CD8-positive, alpha-beta memory T cell (primary cell): ENCODE data around the gene NAXE. TPM values are rescaled to one million over a fixed set of nuclear protein-coding genes. Genes with fewer than 3 reads are reported as not detected.

ENCODE experiments used
- CTCF ChIA-PET: fragments of 350-600 bp; sonication (Branson Sonifier 250); formaldehyde crosslinking; loops from one replicate; lab custom pipeline; 2021; ENCODE audit warnings: antibody characterized with exemption; lab: Charles Lee
- POLR2A ChIA-PET: fragments of 350-600 bp; sonication (Branson Sonifier 250); formaldehyde crosslinking; loops from one replicate; lab custom pipeline; 2021; ENCODE audit warnings: antibody characterized with exemption; lab: Charles Lee
- DNase-seq, 5 donors: peaks; one replicate each; pipeline versions ENCODE4 v3.0.0 to v3.0.0-alpha.2; 2020 to 2022; ENCODE audit warnings: mixed read lengths in 1 of 5
- H3K27ac ChIP-seq: one replicate; pipeline ENCODE4 v1.7.0; 2013; ENCODE audit warnings: low read depth, mild to moderate bottlenecking, low read length, moderate library complexity
- H3K27me3 ChIP-seq: 2 replicates; pipeline ENCODE4 v1.7.0; 2013; ENCODE audit warnings: low read length, mild to moderate bottlenecking; ENCODE audit not compliant: insufficient read depth, poor library complexity, severe bottlenecking
- H3K36me3 ChIP-seq: 2 replicates; pipeline ENCODE4 v1.7.0; 2013; ENCODE audit warnings: mild to moderate bottlenecking, low read length, moderate library complexity; ENCODE audit not compliant: insufficient read depth
- H3K4me1 ChIP-seq: 2 replicates; pipeline ENCODE4 v1.7.0; 2013; ENCODE audit warnings: mild to moderate bottlenecking, low read length, moderate library complexity; ENCODE audit not compliant: insufficient read depth
- H3K4me3 ChIP-seq: 2 replicates; pipeline ENCODE4 v1.7.0; 2013; ENCODE audit warnings: mild to moderate bottlenecking, low read length
- H3K9me3 ChIP-seq: 2 replicates; pipeline ENCODE4 v1.7.0; 2013; ENCODE audit warnings: mild to moderate bottlenecking, low read length
- H3K27ac Mint-ChIP-seq, 8 donors: one replicate each; pipeline ENCODE4 v1.8.0; 2020 to 2021; ENCODE audit warnings: mixed read lengths in 8 of 8, mild to moderate bottlenecking in 6 of 8, inconsistent platforms in 3 of 8, moderate library complexity in 3 of 8
- H3K27me3 Mint-ChIP-seq, 2 donors: one replicate each; pipeline ENCODE4 v1.8.0; 2020 to 2021; ENCODE audit warnings: mixed read lengths in 2 of 2, mild to moderate bottlenecking in 1 of 2, moderate library complexity in 1 of 2
- H3K36me3 Mint-ChIP-seq, 3 donors: one replicate each; pipeline ENCODE4 v1.8.0; 2020 to 2021; ENCODE audit warnings: mixed read lengths in 3 of 3, inconsistent platforms in 1 of 3, mild to moderate bottlenecking in 1 of 3
- H3K4me1 Mint-ChIP-seq, 3 donors: one replicate each; pipeline ENCODE4 v1.8.0; 2020 to 2021; ENCODE audit warnings: mixed read lengths in 3 of 3, inconsistent platforms in 1 of 3, mild to moderate bottlenecking in 1 of 3
- H3K4me3 Mint-ChIP-seq, 7 donors: one replicate each; pipeline ENCODE4 v1.8.0; 2020 to 2021; ENCODE audit warnings: mixed read lengths in 7 of 7, mild to moderate bottlenecking in 6 of 7, moderate library complexity in 4 of 7, inconsistent platforms in 2 of 7
- H3K9me3 Mint-ChIP-seq, 5 donors: one replicate each; pipeline ENCODE4 v1.8.0; 2020 to 2022; ENCODE audit warnings: mixed read lengths in 5 of 5, mild to moderate bottlenecking in 3 of 5, moderate library complexity in 2 of 5, inconsistent platforms in 1 of 5
- polyA plus RNA-seq: library from polyadenylated mRNA; unstranded; fragments of 300-500 nt; fragmentation: Illumina TruSeq; gene quantifications from one replicate; pipeline ENCODE4 v1.2.3, GENCODE V29; 2021
- total RNA-seq, 2 experiments: library from RNA; stranded (reverse); gene quantifications; one replicate each; pipeline ENCODE4 v1.2.3, GENCODE V29; 2021

NAXE gene
- total and polyA plus RNA-seq, 3 experiments from 2014 or later: 63.0 to 113 (median 69.1) TPM

DNA sequence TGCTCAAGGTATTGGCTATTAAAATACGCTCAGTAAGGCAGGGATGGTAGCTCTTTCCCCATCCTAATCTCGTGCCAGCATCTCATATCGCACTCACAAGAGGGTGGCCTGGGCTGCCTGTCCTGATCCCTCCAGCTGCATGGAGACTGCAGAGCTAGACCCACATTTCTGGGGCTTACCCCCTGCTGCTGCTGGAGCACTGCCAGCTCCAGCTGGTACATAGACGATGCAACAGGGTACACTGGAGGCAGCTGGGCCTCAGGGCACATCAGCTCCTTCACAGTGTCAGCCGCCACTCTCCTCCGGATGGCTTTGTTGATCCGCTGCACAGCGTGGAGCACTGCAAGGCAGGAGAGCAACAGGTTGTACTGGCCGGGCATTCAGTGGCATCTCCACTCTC is 35.2 kb upstream of the NAXE start:
- H3K27ac ChIP-seq: no peak overlapping the region
- H3K27ac Mint-ChIP-seq: peak overlapping the region in 1 of 8 donors; percentile 10
- peaks cover 2 to 5% (median 4%) of the 10 kb centered on the region in 3 donors for H3K4me1 Mint-ChIP-seq
- no peaks in the 10 kb centered on the region for H3K27me3 Mint-ChIP-seq
- H3K36me3 Mint-ChIP-seq: peaks cover 0 to 3% (median 0%) of the 10 kb centered on the region in 3 donors
- H3K36me3 ChIP-seq: no peaks in the 10 kb centered on the region
- no peaks in the 10 kb centered on the region for H3K4me1 ChIP-seq
- no peak overlapping the region for H3K4me3 ChIP-seq
- no peak for DNase-seq
- ChIA-PET CTCF (interaction anchor here (1.3 kb wide), 1 partner anchor 63 kb away, joined by 4 read pairs; no protein-coding TSS in a partner anchor), POLR2A (no interaction called here)
- H3K4me3 Mint-ChIP-seq: no peak overlapping the region
- H3K9me3 ChIP-seq: no peaks in the 10 kb centered on the region
- no peaks in the 10 kb centered on the region for H3K27me3 ChIP-seq
- no peaks in the 10 kb centered on the region for H3K9me3 Mint-ChIP-seq

DNA sequence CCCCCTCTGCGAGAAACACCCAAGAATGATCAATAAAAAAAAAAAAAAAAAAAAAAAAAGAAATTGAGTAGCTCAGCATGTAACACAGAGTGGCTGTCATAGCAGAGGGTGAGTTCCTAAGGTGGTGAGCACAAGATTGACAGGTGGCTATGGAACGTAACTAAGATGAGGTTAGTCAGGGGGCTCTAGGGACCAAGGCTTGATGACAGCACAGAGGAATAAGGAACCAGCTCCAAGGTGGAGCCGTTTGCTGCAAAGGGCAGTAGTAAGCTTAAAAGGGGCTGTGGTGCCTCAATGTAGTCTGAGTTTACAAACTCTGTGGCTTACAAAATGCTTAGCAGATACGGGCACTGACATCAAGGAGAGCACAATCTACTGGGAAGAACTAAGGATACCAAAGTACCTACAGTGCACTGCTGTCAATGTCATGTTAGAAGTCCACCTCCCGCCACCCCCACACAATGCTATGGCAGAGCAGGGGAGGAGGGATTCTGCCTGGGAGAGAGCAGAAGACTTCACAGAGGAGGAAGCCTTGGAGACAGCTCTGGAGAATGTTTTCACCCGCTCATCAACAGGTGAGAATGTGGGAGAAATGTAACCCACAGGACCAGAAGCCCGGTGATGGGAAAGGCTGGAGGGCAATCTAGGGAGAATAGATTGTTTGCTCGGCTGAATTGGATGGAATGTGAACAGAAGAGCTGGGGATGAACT is 32.3 kb upstream of the NAXE start:
- Histone ChIP-seq H3K9me3 (no peaks in the 10 kb centered on the region), H3K27me3 (no peaks in the 10 kb centered on the region), H3K4me1 (no peaks in the 10 kb centered on the region), H3K36me3 (no peaks in the 10 kb centered on the region), H3K4me3 (no peak overlapping the region), H3K27ac (no peak overlapping the region)
- H3K27me3 Mint-ChIP-seq: no peaks in the 10 kb centered on the region
- ChIA-PET CTCF (no interaction called here), POLR2A (no interaction called here)
- peak overlapping the region in 1 of 8 donors; percentile 56 for H3K27ac Mint-ChIP-seq
- no peaks in the 10 kb centered on the region for H3K36me3 Mint-ChIP-seq
- H3K4me1 Mint-ChIP-seq: no peaks in the 10 kb centered on the region
- no peak for DNase-seq
- no peak overlapping the region for H3K4me3 Mint-ChIP-seq
- H3K9me3 Mint-ChIP-seq: no peaks in the 10 kb centered on the region

DNA sequence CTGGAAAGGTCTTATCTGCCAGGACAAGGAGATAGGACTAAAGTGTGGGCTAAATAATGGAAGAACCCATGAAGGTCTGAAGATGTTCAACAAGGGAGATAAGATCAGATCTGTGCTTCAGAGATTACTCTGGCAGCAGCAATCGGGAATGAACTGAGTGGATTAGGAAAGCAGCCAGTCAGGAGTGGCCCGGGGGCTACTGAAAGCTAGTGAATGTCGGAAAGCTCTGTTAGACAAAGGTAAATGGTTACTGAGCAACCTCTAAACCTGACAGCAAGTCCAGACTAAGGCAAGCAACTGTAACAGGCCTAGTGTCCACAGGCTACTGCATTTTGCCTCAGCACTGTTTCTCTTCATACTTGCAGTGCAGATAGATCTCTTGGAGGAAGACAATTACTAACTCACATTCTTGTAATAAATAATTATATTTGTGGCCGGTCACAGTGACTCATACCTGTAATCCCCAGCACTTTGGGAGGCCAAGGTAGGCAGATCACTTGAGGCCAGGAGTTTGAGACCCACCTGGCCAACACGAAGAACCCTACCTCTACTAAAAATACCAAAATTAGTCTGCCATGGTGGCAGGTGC is 31.7 kb upstream of the NAXE start:
- H3K36me3 Mint-ChIP-seq: no peaks in the 10 kb centered on the region
- H3K4me1 Mint-ChIP-seq: no peaks in the 10 kb centered on the region
- no peaks in the 10 kb centered on the region for H3K4me1 ChIP-seq
- H3K27ac Mint-ChIP-seq: peak overlapping the region in 1 of 8 donors; percentile 56
- H3K27me3 ChIP-seq: no peaks in the 10 kb centered on the region
- no peak overlapping the region for H3K4me3 ChIP-seq
- H3K27ac ChIP-seq: no peak overlapping the region
- H3K36me3 ChIP-seq: no peaks in the 10 kb centered on the region
- no peaks in the 10 kb centered on the region for H3K27me3 Mint-ChIP-seq
- ChIA-PET CTCF (no interaction called here), POLR2A (no interaction called here)
- no peaks in the 10 kb centered on the region for H3K9me3 Mint-ChIP-seq
- no peaks in the 10 kb centered on the region for H3K9me3 ChIP-seq
- no peak overlapping the region for H3K4me3 Mint-ChIP-seq
- no peak for DNase-seq

DNA sequence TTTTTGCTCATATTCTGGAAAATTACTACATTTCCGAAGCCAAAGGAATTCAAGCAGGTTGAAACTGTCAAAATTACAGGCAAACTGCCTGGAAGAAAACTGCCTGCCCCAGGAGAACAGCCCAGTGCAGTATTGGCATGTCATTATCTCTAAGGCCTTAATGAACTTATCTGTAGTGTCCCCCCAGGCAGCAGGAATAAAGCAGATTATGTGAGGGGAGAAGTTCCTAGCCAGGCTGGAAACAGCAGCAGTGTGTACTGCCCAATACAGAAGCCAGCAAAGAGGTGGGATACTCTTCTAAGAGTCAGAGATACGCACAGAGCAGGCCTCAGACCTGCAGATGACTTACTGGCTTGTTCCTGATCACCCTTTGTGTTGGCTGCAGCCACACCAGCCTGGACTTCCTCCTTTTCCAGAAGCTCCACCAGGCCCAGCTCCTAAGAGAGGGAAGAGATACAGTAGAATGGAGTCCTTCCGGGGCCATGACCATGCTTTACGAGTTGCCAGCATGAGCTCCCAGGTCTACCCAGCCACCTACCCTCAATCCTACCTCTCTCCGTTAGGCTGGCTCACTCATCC is 30.9 kb upstream of the NAXE start:
- no peak overlapping the region for H3K27ac Mint-ChIP-seq
- H3K4me1 ChIP-seq: no peaks in the 10 kb centered on the region
- H3K36me3 ChIP-seq: no peaks in the 10 kb centered on the region
- ChIA-PET CTCF (no interaction called here), POLR2A (interaction anchor here (0.9 kb wide), 1 partner anchor 56 kb away, joined by 3 read pairs; no protein-coding TSS in a partner anchor)
- no peak overlapping the region for H3K27ac ChIP-seq
- H3K4me3 Mint-ChIP-seq: no peak overlapping the region
- no peaks in the 10 kb centered on the region for H3K4me1 Mint-ChIP-seq
- H3K9me3 Mint-ChIP-seq: no peaks in the 10 kb centered on the region
- no peaks in the 10 kb centered on the region for H3K27me3 ChIP-seq
- no peaks in the 10 kb centered on the region for H3K27me3 Mint-ChIP-seq
- H3K4me3 ChIP-seq: no peak overlapping the region
- no peak for DNase-seq
- H3K9me3 ChIP-seq: no peaks in the 10 kb centered on the region
- no peaks in the 10 kb centered on the region for H3K36me3 Mint-ChIP-seq

DNA sequence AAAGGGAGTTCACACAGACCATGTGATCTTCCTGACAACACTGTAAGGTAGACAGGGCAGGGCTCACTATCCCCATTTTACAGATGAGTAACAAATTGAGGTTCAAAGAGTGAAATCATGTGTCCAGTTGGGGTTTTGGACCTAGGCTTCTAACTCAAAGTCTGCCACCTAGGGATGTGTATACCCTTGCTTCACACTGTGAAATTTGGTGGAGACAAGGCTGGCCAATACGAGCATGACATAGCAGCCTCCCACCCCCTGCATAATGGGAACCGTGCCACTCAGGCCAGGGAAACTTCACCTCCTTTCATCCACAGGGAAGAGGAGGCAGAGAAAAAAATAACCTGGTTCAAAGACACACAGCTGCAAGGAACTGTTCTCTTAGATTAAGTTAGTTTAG is 26.1 kb upstream of the NAXE start:
- ChIA-PET CTCF (no interaction called here), POLR2A (no interaction called here)
- no peaks in the 10 kb centered on the region for H3K27me3 Mint-ChIP-seq
- H3K4me1 ChIP-seq: no peaks in the 10 kb centered on the region
- no peaks in the 10 kb centered on the region for H3K36me3 ChIP-seq
- H3K4me3 Mint-ChIP-seq: no peak overlapping the region
- H3K9me3 Mint-ChIP-seq: no peaks in the 10 kb centered on the region
- no peaks in the 10 kb centered on the region for H3K4me1 Mint-ChIP-seq
- no peaks in the 10 kb centered on the region for H3K36me3 Mint-ChIP-seq
- DNase-seq: no peak
- no peaks in the 10 kb centered on the region for H3K27me3 ChIP-seq
- H3K27ac Mint-ChIP-seq: peak overlapping the region in 1 of 8 donors; percentile 37
- H3K27ac ChIP-seq: no peak overlapping the region
- H3K4me3 ChIP-seq: no peak overlapping the region
- no peaks in the 10 kb centered on the region for H3K9me3 ChIP-seq

DNA sequence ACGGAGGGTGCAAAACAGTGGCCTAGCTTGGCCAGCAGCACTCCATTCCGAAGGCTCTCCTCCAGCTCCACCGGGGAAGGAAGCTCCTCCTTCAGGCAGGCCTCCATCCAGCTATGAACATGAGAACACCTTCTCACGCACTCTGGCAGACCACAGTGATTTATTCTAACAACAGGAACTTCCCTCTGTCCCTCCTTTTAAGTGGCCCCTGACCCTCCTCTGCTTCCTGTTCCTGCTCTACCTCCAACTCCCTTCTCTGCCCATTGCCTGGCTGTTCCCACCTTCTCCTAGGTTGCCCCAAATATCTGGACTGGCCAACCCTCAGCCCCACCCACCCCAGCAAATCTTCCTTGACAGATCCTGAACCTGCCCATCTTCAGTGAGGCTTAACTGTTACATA is 25.1 kb upstream of the NAXE start:
- no peaks in the 10 kb centered on the region for H3K36me3 ChIP-seq
- H3K27me3 ChIP-seq: no peaks in the 10 kb centered on the region
- no peak for DNase-seq
- no peak overlapping the region for H3K4me3 ChIP-seq
- H3K27me3 Mint-ChIP-seq: peaks cover 5 to 9% of the 10 kb centered on the region in 2 donors
- H3K27ac Mint-ChIP-seq: no peak overlapping the region
- peaks cover 0 to 3% (median 0%) of the 10 kb centered on the region in 3 donors for H3K4me1 Mint-ChIP-seq
- ChIA-PET CTCF (interaction anchor here (1.0 kb wide), 1 partner anchor 12 kb away, joined by 3 read pairs; no protein-coding TSS in a partner anchor), POLR2A (no interaction called here)
- H3K4me1 ChIP-seq: no peaks in the 10 kb centered on the region
- H3K27ac ChIP-seq: no peak overlapping the region
- no peak overlapping the region for H3K4me3 Mint-ChIP-seq
- H3K36me3 Mint-ChIP-seq: no peaks in the 10 kb centered on the region
- H3K9me3 Mint-ChIP-seq: no peaks in the 10 kb centered on the region
- no peaks in the 10 kb centered on the region for H3K9me3 ChIP-seq

DNA sequence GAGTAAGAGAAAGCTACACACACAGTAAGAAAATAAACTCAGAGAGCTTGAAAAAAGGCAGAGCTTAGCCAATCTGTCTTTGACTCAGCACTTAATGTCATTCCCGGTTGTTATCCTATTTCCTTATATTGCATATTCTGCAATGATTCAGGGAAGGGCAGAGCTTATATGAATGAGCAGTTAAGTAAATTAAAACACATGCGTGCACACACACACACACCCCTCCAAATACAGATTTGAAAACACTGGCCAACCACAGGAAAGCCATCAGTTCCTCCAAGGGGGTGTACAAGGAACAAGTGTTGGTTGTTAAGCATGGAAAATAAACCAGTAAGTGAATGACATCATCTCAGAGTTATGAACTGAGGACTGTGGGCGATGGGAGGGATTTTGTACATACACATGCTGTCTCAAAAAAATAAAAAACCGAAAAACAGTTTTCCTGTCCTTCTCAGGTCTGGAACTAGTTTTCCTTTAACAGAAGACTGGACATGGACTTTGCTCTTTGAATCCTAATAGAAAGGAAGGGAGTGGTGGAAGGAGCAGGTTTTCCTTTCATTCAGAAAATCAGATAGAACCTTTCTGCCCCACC is 20.2 kb upstream of the NAXE start:
- H3K4me3 Mint-ChIP-seq: peak overlapping the region in 1 of 7 donors; percentile 16
- no peak for DNase-seq
- CTCF ChIA-PET: interaction anchor here (0.9 to 1.7 kb wide), 4 partner anchors 8 to 186 kb away, joined by 3 to 4 read pairs (median 4); partner anchors contain the start of gene TTC24

More for the DNA sequence above, 20.2 kb upstream of the NAXE start:
- Histone ChIP-seq H3K27me3 (peaks cover 13% of the 10 kb centered on the region), H3K9me3 (no peaks in the 10 kb centered on the region), H3K4me1 (peaks cover 6% of the 10 kb centered on the region), H3K36me3 (no peaks in the 10 kb centered on the region), H3K27ac (peak overlapping the region; percentile 55), H3K4me3 (no peak overlapping the region)
- Mint-ChIP-seq H3K27me3 (peaks cover 17 to 42% of the 10 kb centered on the region in 2 donors), H3K36me3 (no peaks in the 10 kb centered on the region), H3K4me1 (peaks cover 8 to 15% (median 13%) of the 10 kb centered on the region in 3 donors), H3K27ac (no peak overlapping the region), H3K9me3 (no peaks in the 10 kb centered on the region)
- POLR2A ChIA-PET: no interaction called here
